Measurements from ENCODE around the gene BCAS3. TPM values are rescaled to one million over a fixed set of nuclear protein-coding genes. Genes with fewer than 3 reads are reported as not detected.

BCAS3 gene
- total RNA-seq, 2 donors from 2014 or later, result 28.0 to 37.7 TPM

DNA sequence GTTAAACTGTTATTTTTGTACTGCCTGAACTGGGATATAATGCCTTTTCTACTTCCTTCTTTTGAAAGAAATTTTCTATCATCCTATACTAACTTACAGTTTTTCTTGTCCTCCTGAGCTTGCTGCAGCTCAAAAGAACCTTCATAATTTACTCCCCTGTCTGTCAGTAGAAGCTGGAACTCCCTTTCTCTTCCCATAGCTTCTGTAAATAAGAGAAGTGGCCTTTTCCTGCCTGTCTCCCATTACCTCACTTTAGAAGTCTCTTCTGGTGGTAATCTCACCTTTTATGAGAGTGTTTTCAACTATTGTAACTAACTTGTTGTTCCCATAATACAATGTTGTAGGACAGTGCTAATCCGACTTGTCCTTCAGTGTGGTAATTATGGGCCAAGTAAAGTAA is 475.2 kb downstream of the BCAS3 start:
- no peaks in the 10 kb centered on the region for H3K9me3 ChIP-seq (ENCODE audit: control insufficient read depth, low read length)
- H3K27me3 ChIP-seq (ENCODE audit: control insufficient read depth, insufficient read depth, low read length, poor library complexity, severe bottlenecking), result no peaks in the 10 kb centered on the region
- Mint-ChIP-seq H3K9me3 (no peaks in the 10 kb centered on the region), H3K27me3 (ENCODE audit: insufficient read depth) (peaks cover 2% of the 10 kb centered on the region), H3K4me3 (no peak overlapping the region), H3K4me1 (peaks cover 48% of the 10 kb centered on the region), H3K36me3 (ENCODE audit: low read depth) (no peaks in the 10 kb centered on the region), H3K27ac (no peak overlapping the region)
- H3K9ac ChIP-seq (ENCODE audit: extremely low read depth, low read length, poor library complexity, severe bottlenecking), result no peak overlapping the region
- WGBS, 2 experiments (ENCODE audit: insufficient coverage in 1 of 2, insufficient read length in 1 of 2), result 94 to 100% methylated on average over 1 of the region's 1 CpG
- DNase-seq, result no peak
- H3K36me3 ChIP-seq (ENCODE audit: control insufficient read depth, insufficient read depth, low read length), result no peaks in the 10 kb centered on the region
- no peak overlapping the region for H3K4me3 ChIP-seq (ENCODE audit: low read length)
- peaks cover 16% of the 10 kb centered on the region for H3K4me1 ChIP-seq (ENCODE audit: control insufficient read depth, insufficient read depth, low read length)
- no peak overlapping the region for H3K27ac ChIP-seq (ENCODE audit: low read depth, low read length)
- TF ChIP-seq CTCF (conservative IDR thresholded peaks at IDR 0.05), result no peak

DNA sequence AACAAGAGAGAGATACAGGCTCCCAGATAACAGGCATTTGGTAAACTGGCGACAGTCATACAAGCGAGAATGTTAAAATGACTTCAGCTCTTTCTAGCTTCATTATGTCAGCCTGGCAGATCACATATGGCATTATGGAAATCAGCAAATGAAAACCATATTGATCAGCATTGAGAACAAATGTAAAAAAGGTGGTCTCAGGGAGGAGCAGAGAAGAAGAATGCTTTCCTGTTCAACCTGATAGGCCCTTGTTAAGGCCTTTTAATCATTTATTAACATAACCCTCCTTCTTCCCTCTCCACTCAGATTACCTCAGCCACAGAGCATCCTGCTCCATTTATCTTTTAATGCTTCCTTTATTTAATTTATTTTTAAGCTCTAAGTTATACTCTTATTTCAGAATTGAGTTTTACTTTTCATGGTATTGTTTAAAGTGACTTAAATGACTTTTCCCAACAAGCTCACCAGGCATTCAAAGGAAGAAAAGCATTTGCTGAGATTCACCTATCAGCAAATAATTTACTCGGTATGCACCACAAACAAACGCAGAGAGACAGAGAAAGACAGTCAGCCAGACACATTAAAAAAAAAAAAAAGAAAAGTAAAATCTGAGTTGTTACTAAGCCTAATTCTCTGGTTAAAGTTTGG is 478.1 kb downstream of the BCAS3 start:
- H3K27me3 Mint-ChIP-seq (ENCODE audit: insufficient read depth), result peaks cover 2% of the 10 kb centered on the region
- no peak overlapping the region for H3K4me3 Mint-ChIP-seq
- Histone ChIP-seq H3K4me1 (ENCODE audit: control insufficient read depth, insufficient read depth, low read length) (peaks cover 23% of the 10 kb centered on the region), H3K9ac (ENCODE audit: extremely low read depth, low read length, poor library complexity, severe bottlenecking) (no peak overlapping the region), H3K27ac (ENCODE audit: low read depth, low read length) (no peak overlapping the region), H3K9me3 (ENCODE audit: control insufficient read depth, low read length) (no peaks in the 10 kb centered on the region), H3K27me3 (ENCODE audit: control insufficient read depth, insufficient read depth, low read length, poor library complexity, severe bottlenecking) (no peaks in the 10 kb centered on the region), H3K36me3 (ENCODE audit: control insufficient read depth, insufficient read depth, low read length) (no peaks in the 10 kb centered on the region), H3K4me3 (ENCODE audit: low read length) (no peak overlapping the region)
- peak overlapping the region; percentile 65 for H3K27ac Mint-ChIP-seq
- peaks cover 68% of the 10 kb centered on the region for H3K4me1 Mint-ChIP-seq
- H3K9me3 Mint-ChIP-seq, result no peaks in the 10 kb centered on the region
- WGBS, 2 experiments (ENCODE audit: insufficient coverage in 1 of 2, insufficient read length in 1 of 2), result 68 to 100% methylated on average over 1 to 4 of the region's 4 CpGs
- TF ChIP-seq CTCF (conservative IDR thresholded peaks at IDR 0.05), result no peak
- H3K36me3 Mint-ChIP-seq (ENCODE audit: low read depth), result no peaks in the 10 kb centered on the region
- no peak for DNase-seq

DNA sequence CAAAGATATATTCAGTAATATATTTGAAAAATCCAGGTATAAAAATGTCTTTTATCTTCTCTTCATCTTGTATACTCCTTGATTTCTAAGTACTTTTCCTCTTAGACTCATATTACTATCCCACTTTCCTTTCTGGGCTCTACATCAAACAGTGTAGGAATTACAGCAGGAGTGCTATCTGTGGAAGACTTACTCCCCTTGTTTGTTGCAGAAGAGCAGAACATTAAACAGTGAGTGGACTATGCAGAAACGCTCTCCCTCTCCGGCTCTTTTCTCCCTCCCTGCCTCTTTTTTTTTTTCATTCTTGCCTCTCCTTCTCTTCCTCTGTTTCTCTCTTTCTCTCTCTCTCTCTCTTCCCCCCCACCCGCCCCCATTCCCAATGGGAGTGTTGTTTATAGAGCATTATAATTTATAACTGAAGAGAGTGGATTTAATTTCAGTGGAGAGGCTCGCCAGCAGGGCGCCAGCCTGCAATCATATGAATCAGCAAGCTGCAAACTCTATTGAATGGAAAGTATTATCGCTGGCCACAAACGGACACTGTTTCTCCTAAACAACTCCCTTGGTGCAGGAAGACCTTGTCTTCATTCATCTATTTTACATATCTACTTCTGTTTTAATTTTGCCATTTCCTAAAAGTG is 479.7 kb downstream of the BCAS3 start:
- Histone ChIP-seq H3K4me3 (ENCODE audit: low read length) (no peak overlapping the region), H3K27ac (ENCODE audit: low read depth, low read length) (no peak overlapping the region), H3K9ac (ENCODE audit: extremely low read depth, low read length, poor library complexity, severe bottlenecking) (no peak overlapping the region), H3K4me1 (ENCODE audit: control insufficient read depth, insufficient read depth, low read length) (peaks cover 23% of the 10 kb centered on the region), H3K9me3 (ENCODE audit: control insufficient read depth, low read length) (no peaks in the 10 kb centered on the region), H3K27me3 (ENCODE audit: control insufficient read depth, insufficient read depth, low read length, poor library complexity, severe bottlenecking) (no peaks in the 10 kb centered on the region), H3K36me3 (ENCODE audit: control insufficient read depth, insufficient read depth, low read length) (no peaks in the 10 kb centered on the region)
- H3K4me3 Mint-ChIP-seq, result no peak overlapping the region
- H3K27ac Mint-ChIP-seq, result no peak overlapping the region
- H3K9me3 Mint-ChIP-seq, result no peaks in the 10 kb centered on the region
- no peak for TF ChIP-seq CTCF (conservative IDR thresholded peaks at IDR 0.05)
- H3K4me1 Mint-ChIP-seq, result peaks cover 70% of the 10 kb centered on the region
- no peaks in the 10 kb centered on the region for H3K36me3 Mint-ChIP-seq (ENCODE audit: low read depth)
- no peaks in the 10 kb centered on the region for H3K27me3 Mint-ChIP-seq (ENCODE audit: insufficient read depth)
- 70 to 73% methylated on average over 5 to 6 of the region's 7 CpGs for WGBS, 2 experiments (ENCODE audit: insufficient coverage in 1 of 2, insufficient read length in 1 of 2)
- no peak for DNase-seq
